MM.1S (cell line): ENCODE results near the gene EHBP1.

Experiments used
- DNase-seq: peaks from one replicate; pipeline ENCODE4 v3.0.0-alpha.2; 2015
- H2AFZ ChIP-seq: fragments of 300-600 bp; sonication (generic); 2 replicates; pipeline ENCODE4 v1.6.0; 2016; ENCODE audit warnings: antibody characterized with exemption, low read length
- H3F3A ChIP-seq: fragments of 300-600 bp; sonication (generic); 2 replicates; pipeline ENCODE4 v1.6.1; 2016; ENCODE audit warnings: mild to moderate bottlenecking, antibody characterized with exemption, low read length, moderate library complexity, mixed read lengths; ENCODE audit not compliant: insufficient read depth
- H3K27ac ChIP-seq: fragments of 300-600 bp; sonication (generic); 2 replicates; pipeline ENCODE4 v1.5.1; 2016; ENCODE audit warnings: mild to moderate bottlenecking, low read length
- H3K27me3 ChIP-seq: fragments of 300-600 bp; sonication (generic); replicated peaks from 2 replicates; pipeline ENCODE4 v1.6.0; 2016; ENCODE audit warnings: low read length; ENCODE audit not compliant: insufficient read depth
- H3K36me3 ChIP-seq: fragments of 300-600 bp; sonication (generic); replicated peaks from 2 replicates; pipeline ENCODE4 v1.6.1; 2016; ENCODE audit warnings: mild to moderate bottlenecking, low read length, mixed read lengths; ENCODE audit not compliant: insufficient read depth
- H3K4me1 ChIP-seq: fragments of 300-600 bp; sonication (generic); 2 replicates; pipeline ENCODE4 v1.6.1; 2016; ENCODE audit warnings: low read length, mixed read lengths
- H3K4me2 ChIP-seq: fragments of 300-600 bp; sonication (generic); 2 replicates; pipeline ENCODE4 v1.6.0; 2016; ENCODE audit warnings: low read depth, low read length
- H3K4me3 ChIP-seq: fragments of 300-600 bp; sonication (generic); 2 replicates; pipeline ENCODE4 v1.5.1; 2016; ENCODE audit warnings: low read length, mixed read lengths
- H3K79me2 ChIP-seq: fragments of 300-600 bp; sonication (generic); 2 replicates; pipeline ENCODE4 v1.6.1; 2016; ENCODE audit warnings: mixed run types, low read length, mixed read lengths
- H3K9ac ChIP-seq: fragments of 300-600 bp; sonication (generic); 2 replicates; pipeline ENCODE4 v1.6.1; 2016; ENCODE audit warnings: low read length, mixed read lengths
- H3K9me2 ChIP-seq: fragments of 300-600 bp; sonication (generic); replicated peaks from 2 replicates; pipeline ENCODE4 v1.6.1; 2016; ENCODE audit warnings: mild to moderate bottlenecking, low read length, mixed read lengths; ENCODE audit not compliant: insufficient read depth
- H3K9me3 ChIP-seq: fragments of 300-600 bp; sonication (generic); replicated peaks from 2 replicates; pipeline ENCODE4 v1.6.1; 2016; ENCODE audit warnings: mild to moderate bottlenecking, low read length, mixed read lengths; ENCODE audit not compliant: insufficient read depth
- H4K20me1 ChIP-seq: fragments of 300-600 bp; sonication (generic); 2 replicates; pipeline ENCODE4 v1.6.1; 2016; ENCODE audit warnings: mild to moderate bottlenecking, low read length, moderate library complexity, mixed read lengths; ENCODE audit not compliant: insufficient read depth
- CTCF ChIP-seq: fragments of 300-600 bp; sonication (generic); IDR thresholded peaks from 2 replicates; pipeline ENCODE4 v1.5.1; 2016; ENCODE audit warnings: antibody characterized with exemption, low read length, mixed read lengths
- EZH2 ChIP-seq: fragments of 300-600 bp; sonication (generic); optimal IDR thresholded peaks from 2 replicates; pipeline ENCODE3; 2017; ENCODE audit warnings: low read depth, mild to moderate bottlenecking, antibody characterized with exemption, low read length, mixed read lengths
- EZH2phosphoT487 ChIP-seq: fragments of 300-600 bp; sonication (generic); IDR thresholded peaks from 2 replicates; pipeline ENCODE4 v1.6.1; 2018; ENCODE audit warnings: antibody characterized with exemption, low read length

EHBP1 gene

GRCh38 chr2:62826141-62826540 lies 120.6 kb downstream of the EHBP1 start:
- Histone ChIP-seq H3K9ac (no peak overlapping the region), H3F3A (no peaks in the 10 kb centered on the region), H3K79me2 (no peaks in the 10 kb centered on the region), H2AFZ (no peak overlapping the region), H4K20me1 (no peaks in the 10 kb centered on the region), H3K9me2 (no peaks in the 10 kb centered on the region), H3K4me3 (no peak overlapping the region), H3K9me3 (no peaks in the 10 kb centered on the region), H3K27me3 (no peaks in the 10 kb centered on the region), H3K36me3 (no peaks in the 10 kb centered on the region; the same call in 1 of the 2 replicates), H3K4me1 (no peaks in the 10 kb centered on the region), H3K27ac (no peak overlapping the region), H3K4me2 (no peak overlapping the region)
- no peak for DNase-seq
- no peak for TF ChIP-seq EZH2phosphoT487
- TF ChIP-seq EZH2: no peak
- no peak for TF ChIP-seq CTCF

GRCh38 chr2:62826953-62827675 lies 121.6 kb downstream of the EHBP1 start:
- no peak overlapping the region for H3K9ac ChIP-seq
- no peak overlapping the region for H3K27ac ChIP-seq
- no peaks in the 10 kb centered on the region for H4K20me1 ChIP-seq
- H3K4me1 ChIP-seq: no peaks in the 10 kb centered on the region
- TF ChIP-seq EZH2 (no peak), EZH2phosphoT487 (no peak), CTCF (no peak)
- H3K36me3 ChIP-seq: no peaks in the 10 kb centered on the region; the same call in 1 of the 2 replicates
- no peaks in the 10 kb centered on the region for H3K9me2 ChIP-seq
- H3F3A ChIP-seq: no peaks in the 10 kb centered on the region
- no peaks in the 10 kb centered on the region for H3K9me3 ChIP-seq
- H3K79me2 ChIP-seq: no peaks in the 10 kb centered on the region
- H2AFZ ChIP-seq: no peak overlapping the region
- no peaks in the 10 kb centered on the region for H3K27me3 ChIP-seq
- no peak overlapping the region for H3K4me3 ChIP-seq
- no peak overlapping the region for H3K4me2 ChIP-seq
- DNase-seq: no peak

- no peaks in the 10 kb centered on the region for H3F3A ChIP-seq
- H3K9me3 ChIP-seq: no peaks in the 10 kb centered on the region
- no peaks in the 10 kb centered on the region for H3K27me3 ChIP-seq
- H3K4me1 ChIP-seq: no peaks in the 10 kb centered on the region
- no peaks in the 10 kb centered on the region for H3K79me2 ChIP-seq
- no peak overlapping the region for H3K27ac ChIP-seq
- no peaks in the 10 kb centered on the region; the same call in 1 of the 2 replicates for H3K36me3 ChIP-seq
- TF ChIP-seq CTCF (no peak), EZH2phosphoT487 (no peak), EZH2 (no peak)
- H3K4me2 ChIP-seq: no peak overlapping the region
- no peak overlapping the region for H2AFZ ChIP-seq
- no peaks in the 10 kb centered on the region for H4K20me1 ChIP-seq
- no peak overlapping the region for H3K4me3 ChIP-seq
- no peaks in the 10 kb centered on the region for H3K9me2 ChIP-seq
- no peak for DNase-seq
- H3K9ac ChIP-seq: no peak overlapping the region
These were observed 126.2 kb downstream of the EHBP1 start for GRCh38 chr2:62831729-62832128.
